ENCODE data around the gene PRDM16. TPM values are rescaled to one million over a fixed set of nuclear protein-coding genes. Genes with fewer than 3 reads are reported as not detected.

Gene PRDM16
- total and polyA plus RNA-seq, 2 of the 13 experiments (the other 11 are each of a cell fraction or from before 2014, with no cell fraction given): 0.15 to 0.81 TPM

GRCh38 chr1:3249631-3250501 lies 180.9 kb downstream of the PRDM16 start (continued):
- TF ChIP-seq MLXIP (CRISPR knock-in tag; IDR thresholded peaks at IDR 0.05; ENCODE audit: borderline replicate concordance): no peak
- TF ChIP-seq, protein P1, sequence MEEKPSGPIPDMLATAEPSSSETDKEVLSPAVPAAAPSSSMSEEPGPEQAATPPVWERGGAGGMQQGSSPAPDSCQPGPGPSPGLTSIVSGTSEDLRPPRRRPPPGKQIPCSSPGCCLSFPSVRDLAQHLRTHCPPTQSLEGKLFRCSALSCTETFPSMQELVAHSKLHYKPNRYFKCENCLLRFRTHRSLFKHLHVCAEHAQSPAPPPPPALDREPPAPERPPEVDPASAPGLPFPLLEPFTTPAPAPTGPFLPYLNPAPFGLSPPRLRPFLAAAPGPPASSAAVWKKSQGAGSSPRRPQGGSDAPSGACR (CRISPR knock-in tag; IDR thresholded peaks at IDR 0.05): no peak
- TF ChIP-seq KLF9 (CRISPR knock-in tag; IDR thresholded peaks at IDR 0.05; ENCODE audit: low read depth): no peak
- TF ChIP-seq BRD4 (CRISPR knock-in tag; IDR thresholded peaks at IDR 0.05): no peak
- no peak for TF ChIP-seq CEBPB (IDR thresholded peaks at IDR 0.05; ENCODE audit: borderline replicate concordance, low read depth, low read length)
- peak; percentile 65; the same call in 1 of the 2 replicates for TF ChIP-seq GATA4 (IDR thresholded peaks at IDR 0.05; ENCODE audit: borderline replicate concordance, low read depth)
- TF ChIP-seq NFRKB (IDR thresholded peaks at IDR 0.05): no peak
- TF ChIP-seq WIZ (CRISPR knock-in tag; IDR thresholded peaks at IDR 0.05): no peak
- no peak for TF ChIP-seq JDP2 (CRISPR knock-in tag; IDR thresholded peaks at IDR 0.05; ENCODE audit: borderline replicate concordance)
- no peak for TF ChIP-seq ZNF724P (CRISPR knock-in tag; IDR thresholded peaks at IDR 0.05; ENCODE audit: borderline replicate concordance)
- no peak for TF ChIP-seq ZNF343 (CRISPR knock-in tag; IDR thresholded peaks at IDR 0.05)
- no peak for TF ChIP-seq CCDC6 (CRISPR knock-in tag; IDR thresholded peaks at IDR 0.05)
- peak; percentile 20; the same call in 1 of the 2 replicates for TF ChIP-seq FOXP4 (CRISPR knock-in tag; IDR thresholded peaks at IDR 0.05)
- no peak for TF ChIP-seq TOE1 (CRISPR knock-in tag; IDR thresholded peaks at IDR 0.05)
- TF ChIP-seq ZNF143 (CRISPR knock-in tag; IDR thresholded peaks at IDR 0.05): no peak
- TF ChIP-seq MYPOP (CRISPR knock-in tag; IDR thresholded peaks at IDR 0.05): no peak
- no peak for TF ChIP-seq ZKSCAN1 (IDR thresholded peaks at IDR 0.05; ENCODE audit: low read length)
- TF ChIP-seq ZNF337 (CRISPR knock-in tag; IDR thresholded peaks at IDR 0.05; ENCODE audit: borderline replicate concordance, low read depth): no peak
- no peak for TF ChIP-seq PHF20 (CRISPR knock-in tag; IDR thresholded peaks at IDR 0.05)
- no peak for TF ChIP-seq TBL1XR1 (IDR thresholded peaks at IDR 0.05; ENCODE audit: borderline replicate concordance, low read length, partially characterized antibody)
- TF ChIP-seq SOX5 (CRISPR knock-in tag; IDR thresholded peaks at IDR 0.05; ENCODE audit: borderline replicate concordance): no peak
- no peak for TF ChIP-seq DR1 (CRISPR knock-in tag; IDR thresholded peaks at IDR 0.05)
- no peak for TF ChIP-seq DNMT3B (CRISPR knock-in tag; conservative IDR thresholded peaks at IDR 0.05)
- TF ChIP-seq MTF2 (CRISPR knock-in tag; IDR thresholded peaks at IDR 0.05; ENCODE audit: borderline replicate concordance): no peak
- TF ChIP-seq CBX5 (CRISPR knock-in tag; IDR thresholded peaks at IDR 0.05; ENCODE audit: borderline replicate concordance): no peak
